Stromal cell of bone marrow (primary cell): ENCODE data around the gene AMER2.

Experiments used
- DNase-seq: peaks from one replicate; pipeline ENCODE4 v3.0.0-alpha.2; 2012; ENCODE audit warnings: low read depth

Gene AMER2, protein sequence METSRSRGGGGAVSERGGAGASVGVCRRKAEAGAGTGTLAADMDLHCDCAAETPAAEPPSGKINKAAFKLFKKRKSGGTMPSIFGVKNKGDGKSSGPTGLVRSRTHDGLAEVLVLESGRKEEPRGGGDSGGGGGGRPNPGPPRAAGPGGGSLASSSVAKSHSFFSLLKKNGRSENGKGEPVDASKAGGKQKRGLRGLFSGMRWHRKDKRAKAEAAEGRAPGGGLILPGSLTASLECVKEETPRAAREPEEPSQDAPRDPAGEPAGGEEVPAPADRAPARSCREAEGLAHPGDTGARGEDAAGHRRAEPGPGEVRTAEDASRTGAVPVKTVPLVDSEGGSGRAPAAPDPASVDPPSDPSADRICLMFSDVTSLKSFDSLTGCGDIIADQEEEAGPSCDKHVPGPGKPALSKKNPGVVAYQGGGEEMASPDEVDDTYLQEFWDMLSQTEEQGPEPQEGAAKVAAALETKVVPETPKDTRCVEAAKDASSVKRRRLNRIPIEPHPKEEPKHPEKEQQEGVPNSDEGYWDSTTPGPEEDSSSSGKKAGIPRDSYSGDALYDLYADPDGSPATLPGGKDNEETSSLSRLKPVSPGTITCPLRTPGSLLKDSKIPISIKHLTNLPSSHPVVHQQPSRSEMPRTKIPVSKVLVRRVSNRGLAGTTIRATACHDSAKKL

DNA sequence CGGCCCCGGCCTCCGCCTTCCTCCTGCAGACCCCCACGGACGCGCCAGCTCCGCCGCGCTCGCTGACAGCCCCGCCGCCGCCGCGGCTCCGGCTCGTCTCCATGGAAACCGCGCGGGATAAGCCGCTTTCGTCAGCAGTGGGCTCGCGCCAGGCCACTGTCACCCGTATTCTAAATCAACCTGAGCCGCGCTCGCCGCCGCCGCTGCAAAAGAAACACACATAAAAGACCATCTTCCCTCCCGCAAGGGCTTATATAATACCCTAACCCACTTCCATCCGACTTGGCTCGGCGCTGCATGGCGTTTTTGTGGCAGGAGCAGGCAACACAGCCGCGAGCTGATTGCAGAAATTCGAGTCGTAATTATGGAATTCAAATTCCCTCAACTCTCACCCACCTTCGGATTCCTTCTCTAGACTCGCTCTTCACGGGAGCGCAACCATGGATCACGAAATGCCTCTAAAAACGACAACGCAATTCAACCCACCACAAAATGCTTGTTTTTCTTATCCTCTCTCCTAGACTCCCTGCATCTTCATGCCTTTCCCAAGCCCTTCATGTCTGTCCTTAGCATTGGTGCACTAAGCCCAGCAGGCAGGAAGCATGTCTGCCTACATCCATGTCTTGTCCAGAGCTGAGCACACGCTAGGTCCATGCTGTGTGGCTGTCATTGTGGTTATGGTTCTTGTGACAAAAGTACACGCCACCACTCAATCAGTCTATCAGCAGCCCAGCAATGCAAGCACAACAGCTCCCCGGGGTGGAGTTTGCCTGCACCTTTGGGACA lies at the start of gene AMER2:
TSS of gene AMER2 (minus strand) at position 772 of the 786 bp plus-strand sequence. CDS start at position 103, 669 bp downstream.
- DNase-seq: no peak

DNA sequence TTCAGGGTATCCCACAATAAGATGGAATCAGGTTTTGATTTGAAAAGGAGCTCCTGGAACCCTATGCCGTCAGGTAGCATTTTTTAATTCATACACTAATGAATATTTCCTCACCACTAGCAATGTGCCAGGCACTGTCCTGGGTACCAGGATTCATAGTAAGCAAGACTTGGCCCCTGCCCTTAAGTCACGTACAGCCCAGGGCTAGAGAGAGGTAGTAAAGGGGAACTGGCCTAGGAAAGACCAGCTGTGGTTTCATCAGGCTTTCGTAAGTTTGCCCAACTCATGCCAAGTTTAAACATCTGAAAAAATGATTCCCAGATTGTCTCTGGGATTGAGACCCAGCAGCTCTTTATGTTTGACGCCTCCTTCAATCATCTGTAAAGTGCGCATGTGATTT lies 45.9 kb upstream of the AMER2 start:
- no peak for DNase-seq

DNA sequence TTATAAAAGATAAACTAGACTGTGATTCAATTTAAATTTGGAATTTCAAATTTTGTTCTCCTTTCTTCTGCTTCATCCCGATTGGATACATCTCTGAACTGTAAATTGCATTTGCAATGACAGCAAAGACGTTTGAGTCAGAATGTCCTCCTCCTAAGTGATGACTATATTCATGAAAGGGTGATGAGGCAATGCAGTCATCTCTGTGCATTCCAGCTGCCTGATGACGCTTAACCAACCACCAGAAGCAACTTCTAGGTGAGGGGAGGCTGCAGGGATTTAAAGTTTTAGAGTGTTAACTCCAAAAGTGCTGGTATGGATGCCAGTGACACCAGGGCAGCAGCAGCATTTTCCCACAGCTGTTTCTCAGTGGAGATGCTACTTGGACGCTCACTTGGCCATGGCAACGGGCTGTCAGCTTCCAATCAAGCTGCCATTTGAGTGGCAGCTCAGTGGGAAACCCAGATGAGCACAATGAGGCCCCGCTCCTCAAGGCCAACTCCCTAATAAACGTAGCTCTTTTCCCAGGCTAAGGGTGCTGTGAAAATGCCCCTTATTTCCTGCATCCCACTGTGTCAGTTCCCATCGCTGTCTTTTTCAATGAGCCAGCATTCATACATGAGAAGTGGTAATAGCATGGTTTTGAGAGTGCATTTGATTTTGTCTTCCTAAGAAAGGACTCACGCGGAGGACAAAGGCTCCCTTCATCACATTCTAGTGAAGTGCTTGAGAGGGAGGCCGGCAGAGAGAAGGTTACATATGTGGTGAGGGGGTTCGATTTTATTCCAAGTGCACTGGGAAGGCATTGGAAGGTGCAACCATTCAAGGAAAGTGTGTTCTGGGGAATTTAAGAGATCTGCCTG lies 45.2 kb upstream of the AMER2 start:
- DNase-seq: peak; percentile 9

DNA sequence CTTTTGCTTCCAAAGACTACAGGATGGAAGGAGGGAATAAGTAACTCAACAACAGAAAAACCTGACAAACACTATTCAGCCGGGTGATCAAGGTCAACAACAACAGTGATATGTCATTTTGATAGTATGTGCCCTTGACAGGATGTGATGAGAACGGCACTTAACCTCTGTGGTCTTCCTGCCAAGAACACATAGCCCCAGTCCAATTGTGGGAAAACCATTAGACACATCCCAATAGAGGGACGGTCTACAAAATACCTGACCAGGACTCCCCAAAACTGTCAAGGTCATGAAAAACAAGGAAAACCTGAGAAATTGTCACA lies 43.1 kb upstream of the AMER2 start:
- no peak for DNase-seq

DNA sequence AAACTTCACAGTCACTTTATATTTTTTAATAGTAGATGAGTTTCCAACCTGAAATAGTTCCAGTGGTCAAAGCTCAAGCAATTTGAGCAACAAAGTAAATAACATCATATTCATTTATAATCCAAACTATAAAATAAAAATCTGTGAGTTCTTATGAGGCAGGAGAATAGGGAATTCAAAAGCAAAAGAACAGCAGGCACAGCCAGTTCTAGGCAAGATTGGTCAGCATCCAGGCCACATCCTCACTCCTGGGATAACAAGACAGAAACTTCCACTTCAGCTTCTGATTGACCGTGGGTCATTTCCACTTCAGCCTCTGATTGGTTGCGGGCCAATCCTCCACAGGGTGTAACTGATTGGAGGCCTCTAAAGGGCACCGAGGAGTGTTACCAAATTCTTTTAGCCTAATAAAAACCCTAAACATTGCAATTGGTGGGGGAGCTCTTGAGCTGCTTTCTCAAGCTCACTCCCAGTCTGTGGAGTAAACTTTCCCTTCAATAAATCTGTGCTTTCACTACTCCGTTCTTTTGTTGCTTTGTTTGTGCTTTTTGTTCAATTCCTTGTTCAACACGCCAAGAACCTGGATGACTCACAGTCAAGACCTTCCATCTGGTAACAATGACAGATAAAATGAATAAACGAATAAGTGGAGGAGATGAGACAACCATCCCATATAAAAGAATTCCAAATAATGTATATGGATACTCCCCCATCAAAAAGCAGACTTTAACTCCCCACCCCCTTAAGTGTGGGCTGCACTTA lies 42.6 kb upstream of the AMER2 start:
- DNase-seq: peak; percentile 17

DNA sequence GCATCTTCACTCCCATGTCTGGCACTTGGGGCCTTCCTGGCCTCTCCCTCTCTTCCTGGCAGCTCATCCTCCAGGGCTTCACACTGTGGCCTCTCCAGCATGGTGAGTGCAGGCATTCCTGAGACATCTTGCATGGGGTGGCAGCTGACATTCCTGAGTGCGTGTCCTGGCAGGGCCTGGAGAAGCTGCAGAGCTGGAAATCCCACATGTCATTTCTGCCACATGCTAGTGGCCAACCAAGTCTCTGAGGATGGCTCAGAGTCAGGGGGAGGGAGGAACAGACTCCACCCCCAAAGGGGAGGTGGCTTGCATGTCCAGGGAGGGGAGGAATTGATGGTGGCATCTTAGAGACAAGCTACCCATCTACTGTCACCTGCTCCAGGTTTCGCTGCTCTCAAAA lies 41.6 kb upstream of the AMER2 start:
- DNase-seq: no peak

DNA sequence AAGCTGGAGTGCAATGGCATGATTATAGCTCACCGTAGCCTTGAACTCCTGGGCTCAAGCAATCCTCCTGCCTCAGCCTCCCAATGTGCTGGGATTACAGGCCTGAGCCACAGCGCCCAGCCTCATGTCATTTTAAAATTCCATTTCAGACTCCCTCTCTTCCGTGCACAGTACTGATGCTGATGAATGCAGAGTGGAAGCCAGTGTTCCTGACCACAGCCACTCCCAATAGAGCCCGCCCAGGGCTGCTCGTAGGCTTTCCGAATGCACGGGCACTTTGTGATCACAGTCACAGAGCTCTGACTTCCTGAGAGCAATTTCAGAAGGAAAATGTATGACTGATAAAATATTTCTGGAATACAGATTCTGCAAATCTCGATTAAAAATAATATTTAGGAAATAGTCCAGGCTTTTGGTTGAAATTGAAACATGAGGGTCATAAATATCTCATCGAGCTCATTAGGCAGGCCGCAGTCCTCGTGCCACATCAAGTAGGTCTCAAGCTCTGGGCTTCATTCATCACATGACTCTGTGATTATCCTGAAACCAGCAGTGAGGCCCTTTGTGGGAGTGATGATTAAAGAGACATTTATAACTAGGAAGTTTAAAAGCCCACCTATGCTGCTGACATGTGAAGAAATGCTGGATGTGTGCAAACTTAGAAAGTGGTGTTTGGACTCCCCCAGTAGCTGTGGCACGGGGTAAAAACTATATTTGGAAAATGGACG lies 38.9 kb upstream of the AMER2 start:
- DNase-seq: no peak

DNA sequence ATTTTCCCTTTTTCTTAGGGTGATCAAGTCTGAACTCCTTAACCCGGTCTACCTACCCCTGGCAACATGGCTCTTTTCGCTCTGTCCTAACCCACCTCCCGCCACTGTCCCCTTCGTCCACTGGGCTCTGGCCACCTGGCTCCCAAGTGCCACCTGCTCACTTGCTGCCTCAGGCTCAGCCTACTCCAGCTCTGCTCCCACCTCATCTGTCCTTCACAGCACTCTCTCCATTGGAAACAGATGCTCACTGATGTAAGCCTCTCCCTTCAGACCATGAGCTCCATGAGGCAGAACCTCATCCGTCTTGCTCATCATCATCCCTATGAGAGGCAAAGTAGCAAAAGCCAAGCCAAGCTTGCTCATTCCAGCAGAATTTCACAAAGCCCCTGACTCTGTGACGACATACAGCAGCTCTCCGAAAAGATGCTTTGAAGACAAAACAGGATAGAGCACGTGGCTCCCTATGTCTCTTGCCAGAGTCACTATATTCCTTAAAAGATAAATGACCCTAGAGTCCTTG lies 35.3 kb upstream of the AMER2 start:
- no peak for DNase-seq

DNA sequence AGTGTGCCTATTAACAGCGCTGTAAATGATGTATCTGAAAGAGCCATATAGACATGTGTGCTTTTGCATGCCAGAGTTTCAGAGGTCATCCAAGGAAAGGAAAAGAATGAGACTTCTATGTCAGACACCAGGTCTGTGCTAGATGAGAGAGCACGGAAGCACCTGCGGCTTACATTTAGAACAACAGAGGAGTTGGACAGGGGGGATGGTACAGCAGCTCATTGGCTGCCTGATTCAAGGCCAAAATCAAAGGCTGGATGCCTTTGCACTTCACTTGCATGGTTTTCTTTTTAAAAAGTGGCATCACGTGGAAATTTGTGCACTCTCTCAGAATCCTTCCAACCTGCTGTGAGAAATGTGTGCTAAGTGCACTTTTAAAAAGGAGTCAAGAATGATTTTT lies 32.8 kb upstream of the AMER2 start:
- no peak for DNase-seq

DNA sequence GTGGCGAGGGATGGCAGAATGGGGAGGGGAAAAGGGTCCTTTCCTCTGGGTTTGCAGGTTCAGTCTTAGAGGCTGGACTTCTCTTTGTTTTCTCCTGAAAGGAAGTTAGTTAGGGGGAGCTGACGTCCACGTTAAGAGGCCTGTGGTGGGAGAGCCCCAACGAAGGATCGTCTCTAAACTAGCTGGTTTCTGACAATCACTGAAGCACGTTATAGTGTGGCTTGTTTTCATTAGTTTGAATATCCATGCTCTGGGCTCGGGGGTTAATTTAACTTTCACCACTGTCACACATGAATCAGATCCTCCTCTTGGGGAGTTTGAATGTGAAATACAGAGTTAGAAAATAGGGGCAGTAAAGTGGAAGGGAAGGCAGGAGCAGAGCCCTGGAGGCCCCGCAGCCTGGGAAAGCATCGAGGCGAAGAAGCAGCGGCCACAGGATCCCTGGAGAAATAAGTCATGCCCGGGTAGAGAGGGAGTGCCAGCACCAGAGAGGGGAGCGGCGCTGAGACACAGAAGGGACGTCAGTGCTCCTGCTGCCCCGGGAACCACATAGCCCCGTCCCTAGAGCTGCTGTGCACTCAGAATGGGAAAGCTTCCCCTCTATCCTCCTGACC lies 31.1 kb upstream of the AMER2 start:
- DNase-seq: peak; percentile 2

DNA sequence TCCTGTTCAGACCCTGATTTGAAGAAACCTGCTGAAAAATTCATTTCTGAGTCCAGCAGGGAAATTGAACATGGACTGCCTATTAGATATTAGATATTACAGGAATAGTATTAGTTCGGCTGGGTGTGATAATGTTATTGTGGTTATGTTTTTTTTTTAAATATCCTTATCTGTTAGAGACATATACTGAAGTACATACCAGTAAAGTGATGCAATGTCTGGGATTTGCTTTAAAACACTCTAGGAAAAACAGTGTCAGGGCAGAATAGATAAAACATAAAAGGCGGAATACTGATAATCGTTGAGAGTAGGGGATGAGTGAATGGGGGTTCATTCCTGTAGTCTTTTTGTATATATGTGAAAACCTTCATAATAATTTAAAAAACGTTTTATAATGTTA lies 28.7 kb upstream of the AMER2 start:
- DNase-seq: no peak

DNA sequence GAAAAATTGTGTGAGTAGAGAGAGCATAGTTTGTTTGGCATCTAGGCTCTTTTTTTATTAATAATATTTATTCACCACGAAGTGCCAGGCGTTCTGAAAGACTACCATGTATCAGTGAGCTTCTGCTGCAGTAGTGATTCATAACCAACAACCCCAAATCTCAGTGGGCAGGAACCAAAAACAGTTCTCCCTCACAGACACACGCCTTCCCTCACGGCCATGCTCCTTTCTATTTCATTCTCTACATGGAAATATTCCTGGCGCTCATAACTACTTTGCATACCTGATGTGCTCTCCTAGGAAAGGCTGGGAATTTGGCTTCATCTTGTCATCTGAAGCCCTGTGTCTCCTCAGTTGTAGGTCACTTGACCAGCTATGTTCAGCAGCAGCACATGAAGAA lies 26.6 kb upstream of the AMER2 start:
- no peak for DNase-seq

DNA sequence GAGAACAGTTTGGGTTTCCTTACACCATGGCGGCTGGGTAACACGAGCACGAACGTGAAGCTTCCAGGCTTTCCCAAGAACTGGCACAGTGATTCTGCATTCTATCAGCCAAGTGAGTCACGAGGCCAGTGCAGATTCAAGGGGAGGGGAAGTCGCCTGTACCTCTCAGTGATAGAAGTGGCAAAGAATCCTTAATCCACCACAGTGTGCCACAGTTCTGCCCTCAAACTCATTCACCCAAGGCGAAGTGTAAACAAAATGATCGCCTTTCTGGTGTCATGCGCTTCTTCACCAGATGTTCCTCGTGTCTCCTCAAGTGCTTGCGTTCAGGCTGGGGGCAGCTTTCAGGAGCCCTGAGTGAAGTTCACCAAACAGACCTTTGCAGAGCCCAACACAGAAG lies 24.9 kb upstream of the AMER2 start:
- no peak for DNase-seq

DNA sequence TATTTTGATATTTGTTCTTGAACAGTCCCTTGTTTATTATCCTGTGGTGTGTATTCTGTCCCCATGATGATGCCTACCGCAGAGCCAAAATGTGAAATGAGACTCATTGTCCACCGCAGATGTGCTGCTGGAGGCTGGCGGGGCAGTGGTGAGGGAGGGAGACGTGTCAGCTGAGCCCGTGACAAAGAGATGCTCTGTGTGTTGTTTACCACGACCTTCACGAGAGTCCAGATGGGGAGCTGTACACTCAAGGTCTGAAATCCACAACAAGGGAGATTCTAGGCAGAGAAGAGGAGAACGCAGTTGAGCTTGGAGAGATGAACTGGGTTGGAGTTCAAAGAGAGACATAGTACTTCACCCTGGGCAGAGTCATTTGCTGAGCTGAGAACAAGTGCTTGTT lies 20.8 kb upstream of the AMER2 start:
- DNase-seq: no peak

DNA sequence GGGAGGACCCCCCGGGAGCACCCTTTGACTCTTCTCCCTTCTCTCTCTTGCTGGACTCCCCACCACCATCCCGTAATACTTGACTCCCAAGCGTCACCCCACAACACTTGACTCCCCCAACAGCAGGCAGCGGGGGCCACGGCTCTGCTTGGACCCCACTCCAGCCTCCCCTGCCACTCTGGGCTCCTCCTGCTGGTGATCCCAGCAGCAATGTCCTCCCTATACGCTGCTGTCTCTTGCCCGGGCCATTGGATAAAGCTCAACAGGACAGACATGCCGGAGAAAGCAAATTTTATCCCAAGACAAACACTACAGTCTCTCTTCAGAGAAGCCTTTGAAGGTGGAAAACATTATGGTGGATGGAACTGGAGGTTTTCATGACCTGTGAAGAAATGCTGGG lies 20.4 kb upstream of the AMER2 start:
- no peak for DNase-seq

DNA sequence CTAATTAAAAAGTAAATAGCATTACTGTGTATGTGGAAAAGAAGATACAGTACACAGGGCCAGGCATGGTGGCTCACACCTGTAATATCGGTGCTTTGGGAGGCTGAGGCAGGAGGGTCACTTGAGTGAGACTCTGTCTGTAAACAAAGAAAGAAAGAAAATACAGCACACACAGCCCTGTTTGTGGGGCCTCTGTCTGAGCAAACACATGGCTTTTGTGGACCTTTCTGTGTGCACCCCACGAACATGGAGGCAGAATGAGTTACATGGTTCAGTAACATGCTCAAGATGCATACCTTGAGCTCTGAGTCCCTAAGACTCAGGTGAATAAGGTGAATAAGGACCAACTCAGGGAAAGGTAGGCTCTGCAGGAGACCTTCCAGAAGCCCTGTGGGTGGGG lies 20.0 kb upstream of the AMER2 start:
- DNase-seq: no peak

DNA sequence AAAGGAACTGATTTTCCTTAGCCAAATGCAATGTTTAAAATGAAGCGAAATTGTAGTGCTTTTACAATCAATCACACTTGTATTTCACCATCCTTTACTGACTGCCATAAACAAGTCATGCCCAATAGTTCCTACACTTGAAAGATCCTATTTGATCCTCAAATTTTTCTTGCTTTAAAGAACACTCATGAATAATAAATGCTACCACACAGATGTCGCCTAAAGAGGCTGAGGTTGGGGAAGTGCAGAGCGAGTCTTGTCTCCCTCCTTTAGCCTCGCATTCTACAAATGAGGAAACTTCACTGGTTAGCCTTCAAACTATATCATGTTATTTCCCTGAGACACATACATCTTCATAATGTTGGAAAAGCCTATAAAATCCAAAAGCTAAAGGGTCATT lies 18.7 kb upstream of the AMER2 start:
- DNase-seq: no peak

DNA sequence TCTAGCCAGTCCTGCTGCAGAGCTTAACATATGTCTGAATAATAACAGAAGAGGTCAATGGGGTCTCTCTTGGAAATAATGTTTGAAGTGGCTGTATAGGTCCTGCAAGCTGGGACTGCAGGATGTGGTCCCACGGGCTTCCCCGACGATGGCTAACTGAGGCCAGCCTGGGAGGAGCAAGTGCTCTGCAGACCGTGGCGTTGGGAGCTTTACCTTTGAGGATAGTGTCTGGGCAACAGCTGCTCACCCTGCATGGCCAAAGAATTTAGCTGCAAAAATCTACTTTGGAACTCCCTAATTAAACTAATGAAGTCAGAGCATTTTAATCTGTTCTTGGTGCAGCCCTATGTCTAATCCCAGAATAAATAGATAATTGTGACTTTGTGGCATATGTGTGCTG lies 18.2 kb upstream of the AMER2 start:
- DNase-seq: no peak

DNA sequence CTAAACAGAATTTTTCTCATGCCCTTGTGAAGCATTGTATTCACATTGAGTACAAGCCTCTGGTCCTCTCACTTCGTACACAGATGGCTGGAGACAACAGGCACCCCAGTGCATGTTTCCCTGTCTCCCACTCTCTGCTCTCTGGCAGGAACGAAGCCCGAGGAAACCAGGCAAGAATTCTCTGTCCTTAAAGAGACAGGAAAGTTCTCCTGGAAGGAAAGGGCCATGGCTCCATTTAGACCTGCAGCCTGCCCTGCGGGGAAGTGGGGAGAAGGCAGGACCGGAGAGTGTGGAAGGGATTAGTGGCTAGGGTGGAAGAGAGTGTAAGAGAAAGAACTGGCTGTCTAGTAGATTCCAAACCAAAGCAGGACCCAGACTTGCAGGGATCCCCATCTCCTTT lies 15.5 kb upstream of the AMER2 start:
- no peak for DNase-seq

DNA sequence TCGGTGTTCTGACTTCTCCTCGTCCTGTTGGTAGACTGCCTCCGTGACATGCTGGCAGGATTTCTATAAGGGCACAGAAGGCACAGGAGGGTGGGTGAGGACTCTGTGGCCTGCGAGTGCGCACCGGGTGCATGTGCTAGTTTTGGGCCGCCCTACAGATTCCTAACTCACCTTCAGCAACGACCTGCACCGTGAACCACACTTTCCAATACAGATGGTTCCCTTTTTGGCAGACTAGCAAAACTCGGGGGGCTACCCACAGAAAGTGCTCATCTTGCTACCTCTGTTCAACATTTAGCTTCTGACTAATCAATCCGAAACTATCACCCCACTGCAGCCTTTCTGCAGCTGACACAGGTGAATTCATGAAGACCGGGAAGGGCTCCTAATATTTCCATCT lies 14.1 kb upstream of the AMER2 start:
- no peak for DNase-seq
